MG63 (cell line): ENCODE results near the gene KDELR3. TPM values are rescaled to one million over a fixed set of nuclear protein-coding genes. Genes with fewer than 3 reads are reported as not detected.
A peak's percentile ranks its signal among the peaks of the same experiment; 100 is the strongest.

ENCODE experiments used
- DNase-seq: peaks from one replicate; pipeline ENCODE4 v3.0.0-alpha.2; 2020
- H3K27me3 ChIP-seq: fragments of 250-450 bp; sonication (Bioruptor Pico); 2 replicates; pipeline ENCODE4 v1.5.1; 2020; ENCODE audit warnings: mild to moderate bottlenecking, moderate library complexity
- H3K36me3 ChIP-seq: fragments of 250-450 bp; sonication (Bioruptor Pico); 2 replicates; pipeline ENCODE4 v1.5.1; 2020; ENCODE audit warnings: mild to moderate bottlenecking, moderate library complexity
- H3K4me3 ChIP-seq: fragments of 250-450 bp; sonication (Bioruptor Pico); 2 replicates; pipeline ENCODE4 v1.5.1; 2020; ENCODE audit warnings: mild to moderate bottlenecking, moderate library complexity
- H3K9me3 ChIP-seq: fragments of 250-450 bp; sonication (Bioruptor Pico); 2 replicates; pipeline ENCODE4 v1.5.1; 2020; ENCODE audit warnings: mild to moderate bottlenecking, moderate library complexity
- total RNA-seq: library from RNA; depleted of rRNA; stranded (reverse); fragments of >200 nt; shearing (Covaris generic); gene quantifications from 2 replicates; pipeline ENCODE4 v1.2.3, GENCODE V29; 2014; ENCODE audit warnings: low replicate concordance; rRNA removed

Gene KDELR3
- total RNA-seq = 39.0 and 39.8 TPM in 2 replicates

DNA sequence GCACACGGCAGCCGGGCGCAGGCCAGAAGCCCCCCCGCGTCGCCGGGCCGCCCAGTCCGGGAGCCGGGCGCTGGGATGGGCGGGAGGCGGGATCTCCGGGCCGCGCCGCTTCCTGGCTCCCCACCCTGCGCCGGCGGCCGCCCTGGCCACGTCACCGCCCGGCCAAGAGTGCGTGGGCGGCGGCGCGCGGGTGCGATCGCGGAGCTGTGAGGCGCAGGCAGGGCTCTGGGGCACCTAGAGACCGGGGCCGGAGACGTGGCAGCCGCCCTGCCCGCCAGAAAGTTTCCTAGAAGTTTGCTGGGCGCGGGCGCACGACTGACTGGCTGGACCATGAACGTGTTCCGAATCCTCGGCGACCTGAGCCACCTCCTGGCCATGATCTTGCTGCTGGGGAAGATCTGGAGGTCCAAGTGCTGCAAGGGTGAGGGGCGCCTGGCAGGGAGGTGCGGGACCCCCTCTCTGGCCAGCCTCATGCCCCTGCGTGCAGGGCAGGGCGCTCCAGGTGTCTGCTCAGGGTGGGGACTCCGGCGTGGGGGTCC is at the start of gene KDELR3:
Gene KDELR3 (plus strand): TSS at position 193 of the 539 bp plus-strand sequence. CDS start 138 bp downstream, at position 331.
- Histone ChIP-seq H3K27me3 (no peaks in the 10 kb centered on the region), H3K9me3 (no peaks in the 10 kb centered on the region), H3K4me3 (peak within 1 kb of the TSS; percentile 65), H3K36me3 (no peaks in the 10 kb centered on the region; the same call in 1 of the 2 replicates)
- peak; percentile 83 for DNase-seq

- H3K36me3 ChIP-seq = no peaks in the 10 kb centered on the region
- H3K27me3 ChIP-seq = no peaks in the 10 kb centered on the region
- DNase-seq = no peak
- no peaks in the 10 kb centered on the region for H3K9me3 ChIP-seq
- no peak overlapping the region for H3K4me3 ChIP-seq
Observed at GRCh38 chr22:38418589-38418988, 49.3 kb upstream of the KDELR3 start.

DNA sequence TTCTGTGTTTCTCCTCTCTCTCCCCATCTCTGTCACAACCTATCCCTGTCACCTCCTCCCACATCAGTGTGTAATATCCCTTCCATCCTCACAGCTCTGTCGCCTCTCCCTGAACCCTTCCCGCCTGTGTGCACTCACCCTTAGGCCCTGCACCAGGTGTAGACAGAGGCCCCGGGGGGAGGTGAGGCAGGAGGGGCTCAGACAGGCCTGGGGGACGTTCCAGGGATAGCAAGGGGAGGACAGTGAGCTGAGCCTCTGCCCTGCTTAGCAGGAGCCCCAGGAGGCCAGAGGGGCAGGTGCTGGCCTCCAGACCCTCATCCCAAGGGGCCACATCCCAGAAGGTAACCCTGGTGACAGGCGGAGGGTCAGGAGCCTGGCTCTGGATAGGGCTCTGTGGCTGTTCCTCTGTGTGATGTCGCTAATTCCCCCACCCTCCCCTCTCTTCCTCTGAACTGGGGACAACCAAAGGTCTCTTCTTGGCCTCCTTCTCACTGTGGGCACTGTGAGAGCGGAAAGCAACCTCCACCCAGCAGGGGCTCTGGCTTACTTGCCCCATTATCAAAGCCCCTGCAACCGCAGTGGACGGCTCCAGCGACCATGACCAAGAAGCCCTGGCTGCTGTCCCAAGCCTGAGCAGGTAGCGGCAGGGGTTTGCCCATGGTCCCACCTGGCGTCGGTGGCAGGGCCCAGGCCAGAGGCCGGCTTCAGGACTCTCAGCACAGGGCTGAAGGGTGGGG is 48.6 kb upstream of the KDELR3 start:
- no peak overlapping the region for H3K4me3 ChIP-seq
- H3K27me3 ChIP-seq = no peaks in the 10 kb centered on the region
- no peaks in the 10 kb centered on the region for H3K36me3 ChIP-seq
- no peak for DNase-seq
- no peaks in the 10 kb centered on the region for H3K9me3 ChIP-seq

DNA sequence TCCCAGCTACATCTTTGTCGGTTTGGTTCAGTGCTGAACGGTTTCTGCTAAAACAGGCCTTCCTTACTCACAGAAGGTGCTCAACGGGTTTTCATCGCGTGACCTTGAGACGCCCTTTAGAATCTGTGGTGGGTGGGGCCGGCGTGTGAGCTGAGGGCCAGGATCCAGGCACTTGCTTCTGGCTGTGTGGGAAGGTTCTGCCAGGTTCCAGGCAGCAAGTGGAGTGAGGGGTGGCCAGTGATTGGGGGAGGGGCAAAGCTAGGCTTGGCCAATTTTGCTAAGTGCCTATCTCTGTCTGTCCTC is 48.1 kb upstream of the KDELR3 start:
- Histone ChIP-seq H3K27me3 (no peaks in the 10 kb centered on the region), H3K36me3 (no peaks in the 10 kb centered on the region), H3K9me3 (no peaks in the 10 kb centered on the region), H3K4me3 (no peak overlapping the region)
- DNase-seq = no peak

GRCh38 chr22:38420734-38421133 is 47.2 kb upstream of the KDELR3 start:
- no peak for DNase-seq
- no peaks in the 10 kb centered on the region for H3K9me3 ChIP-seq

GRCh38 chr22:38422611-38423511 is 45.0 kb upstream of the KDELR3 start:
- DNase-seq = no peak
- no peaks in the 10 kb centered on the region for H3K27me3 ChIP-seq

More at GRCh38 chr22:38420734-38421133, 47.2 kb upstream of the KDELR3 start:
- no peaks in the 10 kb centered on the region for H3K36me3 ChIP-seq
- H3K27me3 ChIP-seq = no peaks in the 10 kb centered on the region
- no peak overlapping the region for H3K4me3 ChIP-seq

GRCh38 chr22:38423512-38424503 is 44.1 kb upstream of the KDELR3 start:
- H3K27me3 ChIP-seq = no peaks in the 10 kb centered on the region
- DNase-seq = no peak
- H3K36me3 ChIP-seq = no peaks in the 10 kb centered on the region
- H3K9me3 ChIP-seq = no peaks in the 10 kb centered on the region
- H3K4me3 ChIP-seq = no peak overlapping the region

More at GRCh38 chr22:38422611-38423511, 45.0 kb upstream of the KDELR3 start:
- H3K9me3 ChIP-seq = no peaks in the 10 kb centered on the region
- H3K4me3 ChIP-seq = no peak overlapping the region
- no peaks in the 10 kb centered on the region for H3K36me3 ChIP-seq

DNA sequence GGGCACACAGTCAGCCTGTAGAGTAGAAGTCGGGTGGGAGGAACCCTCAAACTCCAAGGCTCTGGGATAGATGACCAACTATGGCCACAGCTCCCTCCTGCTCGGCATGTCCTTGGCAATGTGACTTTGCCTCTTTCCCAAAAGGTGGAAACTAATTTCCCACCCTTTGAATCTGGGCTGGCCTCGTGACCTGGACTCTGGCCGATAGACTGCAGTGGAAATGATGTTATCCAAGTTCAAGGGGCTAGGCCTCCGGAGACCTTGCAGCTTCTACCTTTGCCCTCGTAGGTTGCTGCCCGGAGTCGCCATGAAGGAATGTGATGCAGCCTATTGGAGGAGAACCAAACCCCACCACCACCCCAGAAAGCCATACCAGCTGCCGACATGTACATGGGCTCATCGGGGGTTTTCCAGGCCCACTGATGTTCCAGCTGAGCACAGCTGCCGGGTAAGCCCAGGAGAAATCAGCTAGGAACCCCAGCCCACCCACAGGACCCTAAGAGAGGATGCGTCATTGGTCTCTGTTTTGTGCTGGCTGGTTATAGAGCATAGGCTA is 43.3 kb upstream of the KDELR3 start:
- no peaks in the 10 kb centered on the region for H3K36me3 ChIP-seq
- H3K27me3 ChIP-seq = no peaks in the 10 kb centered on the region
- DNase-seq = no peak
- no peaks in the 10 kb centered on the region for H3K9me3 ChIP-seq
- H3K4me3 ChIP-seq = no peak overlapping the region

DNA sequence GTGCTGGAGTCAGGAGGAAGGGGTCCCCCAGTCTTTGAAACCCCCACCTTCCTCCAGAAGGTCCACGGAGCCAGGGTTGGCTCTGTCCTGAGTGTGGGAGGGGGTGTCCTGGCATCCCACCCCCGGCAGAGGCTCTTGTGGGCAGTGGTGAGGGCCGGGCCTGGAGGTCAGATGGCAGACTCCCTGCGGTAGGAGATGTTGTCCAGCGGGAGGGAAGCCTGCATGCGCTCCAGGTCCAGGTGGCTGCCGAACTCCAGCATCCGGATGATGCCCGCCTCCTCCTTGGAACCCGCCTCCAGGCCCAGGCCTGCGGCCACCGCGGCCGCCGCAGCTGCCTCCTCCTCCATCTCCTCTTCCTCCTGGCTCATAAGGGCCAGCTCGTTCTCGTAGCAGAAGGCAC is 41.3 kb upstream of the KDELR3 start:
- Histone ChIP-seq H3K36me3 (no peaks in the 10 kb centered on the region), H3K4me3 (no peak overlapping the region), H3K9me3 (no peaks in the 10 kb centered on the region), H3K27me3 (no peaks in the 10 kb centered on the region)
- DNase-seq = no peak

DNA sequence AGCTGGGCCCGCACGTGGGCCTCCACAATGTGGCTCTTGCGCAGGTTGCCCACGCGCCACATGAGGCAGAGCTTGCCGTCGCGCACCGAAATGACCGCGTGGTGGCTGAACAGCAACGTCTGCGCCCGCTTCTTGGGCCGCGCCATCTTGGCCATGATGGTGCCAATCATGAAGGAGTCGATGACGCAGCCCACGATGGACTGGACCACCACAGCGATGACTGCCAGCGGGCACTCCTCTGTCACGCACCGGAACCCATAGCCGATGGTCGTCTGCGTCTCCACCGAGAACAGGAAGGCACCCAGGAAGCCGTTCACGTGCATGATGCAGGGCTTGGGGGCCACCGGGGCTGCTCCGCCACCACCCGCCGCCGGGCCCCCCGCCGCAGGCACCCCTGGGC is 40.4 kb upstream of the KDELR3 start:
- no peaks in the 10 kb centered on the region for H3K27me3 ChIP-seq
- no peak for DNase-seq
- no peaks in the 10 kb centered on the region for H3K9me3 ChIP-seq

DNA sequence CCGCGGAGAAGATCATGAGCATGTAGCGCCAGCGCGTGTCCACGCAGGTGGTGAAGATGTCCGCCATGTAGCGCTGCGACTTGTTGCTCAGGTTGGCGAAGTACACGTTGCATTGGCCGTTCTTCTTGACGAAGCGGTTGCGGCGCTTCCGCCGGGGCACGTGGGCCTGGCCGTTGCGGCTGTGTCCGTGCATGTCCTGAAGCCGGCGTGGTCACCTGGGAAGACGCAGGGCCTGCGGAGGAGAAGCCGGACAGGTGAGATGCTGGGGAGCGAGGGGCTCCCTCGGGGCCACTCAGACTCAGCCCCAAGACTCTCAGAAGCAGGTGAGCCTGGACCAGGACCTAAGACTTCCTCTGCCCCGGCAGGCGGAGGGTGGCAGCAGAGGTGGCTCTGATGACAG is 40.0 kb upstream of the KDELR3 start:
- no peak for DNase-seq
- Histone ChIP-seq H3K4me3 (no peak overlapping the region), H3K9me3 (no peaks in the 10 kb centered on the region), H3K27me3 (no peaks in the 10 kb centered on the region), H3K36me3 (no peaks in the 10 kb centered on the region)

More for the DNA sequence above, 40.4 kb upstream of the KDELR3 start:
- H3K4me3 ChIP-seq = no peak overlapping the region
- no peaks in the 10 kb centered on the region for H3K36me3 ChIP-seq

GRCh38 chr22:38428714-38429113 is 39.2 kb upstream of the KDELR3 start:
- Histone ChIP-seq H3K4me3 (no peak overlapping the region), H3K27me3 (no peaks in the 10 kb centered on the region), H3K36me3 (no peaks in the 10 kb centered on the region), H3K9me3 (no peaks in the 10 kb centered on the region)
- no peak for DNase-seq

DNA sequence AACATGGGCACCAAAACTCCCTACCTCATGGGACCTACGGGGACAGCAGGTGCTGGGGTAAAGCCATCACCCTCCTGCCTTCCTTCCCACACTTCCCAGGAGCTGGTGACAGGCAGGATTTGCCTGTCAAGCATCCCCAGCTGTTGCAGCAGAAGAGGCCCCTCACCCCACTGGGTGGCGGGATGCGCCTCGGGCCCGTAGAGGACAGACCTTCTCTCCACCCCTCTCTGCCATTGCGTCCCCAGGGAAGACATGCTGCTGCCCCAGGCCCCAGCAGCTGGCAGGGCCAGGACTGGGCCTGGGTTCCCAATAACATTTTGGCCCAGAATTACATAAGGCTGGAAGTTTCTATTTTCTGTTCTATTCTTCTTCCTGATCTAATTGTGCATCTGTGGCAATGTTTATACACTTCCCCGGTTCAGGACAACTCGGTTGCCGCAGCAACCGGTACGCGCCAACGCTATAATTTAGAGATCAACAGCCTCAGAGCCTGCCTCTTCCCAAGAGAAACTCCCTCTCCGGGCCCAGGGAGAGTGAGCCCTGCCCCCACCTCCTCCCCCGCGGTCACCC is 38.3 kb upstream of the KDELR3 start:
- DNase-seq = no peak

GRCh38 chr22:38431266-38432010 is 36.5 kb upstream of the KDELR3 start:
- Histone ChIP-seq H3K4me3 (no peak overlapping the region), H3K36me3 (no peaks in the 10 kb centered on the region), H3K9me3 (no peaks in the 10 kb centered on the region), H3K27me3 (no peaks in the 10 kb centered on the region)
- no peak for DNase-seq

More for the DNA sequence above, 38.3 kb upstream of the KDELR3 start:
- Histone ChIP-seq H3K9me3 (no peaks in the 10 kb centered on the region), H3K27me3 (no peaks in the 10 kb centered on the region), H3K4me3 (no peak overlapping the region), H3K36me3 (no peaks in the 10 kb centered on the region)

DNA sequence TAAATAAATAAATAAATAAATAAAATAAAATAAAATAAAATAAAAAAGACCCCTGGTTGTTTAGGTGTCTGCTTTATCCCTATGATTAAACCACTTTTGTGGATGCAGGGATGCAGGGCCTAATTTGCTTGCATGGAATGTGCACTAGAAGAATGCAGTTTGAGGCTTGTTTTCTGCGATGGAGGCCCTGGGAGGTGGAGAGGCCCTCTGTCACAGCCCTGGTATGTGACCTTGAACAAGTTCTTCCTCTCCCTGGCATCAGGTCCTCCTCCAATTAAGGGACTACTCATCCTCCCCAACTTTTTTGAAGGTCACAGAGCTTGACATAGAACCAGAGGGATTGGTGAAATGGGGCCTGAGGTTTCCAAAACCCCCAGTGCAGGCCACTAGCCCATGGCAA is 35.6 kb upstream of the KDELR3 start:
- no peaks in the 10 kb centered on the region for H3K9me3 ChIP-seq

More for the DNA sequence above, 35.6 kb upstream of the KDELR3 start:
- DNase-seq = no peak
- Histone ChIP-seq H3K36me3 (no peaks in the 10 kb centered on the region), H3K4me3 (no peak overlapping the region), H3K27me3 (no peaks in the 10 kb centered on the region)
